ENCODE results near the gene FMNL2.

DNA sequence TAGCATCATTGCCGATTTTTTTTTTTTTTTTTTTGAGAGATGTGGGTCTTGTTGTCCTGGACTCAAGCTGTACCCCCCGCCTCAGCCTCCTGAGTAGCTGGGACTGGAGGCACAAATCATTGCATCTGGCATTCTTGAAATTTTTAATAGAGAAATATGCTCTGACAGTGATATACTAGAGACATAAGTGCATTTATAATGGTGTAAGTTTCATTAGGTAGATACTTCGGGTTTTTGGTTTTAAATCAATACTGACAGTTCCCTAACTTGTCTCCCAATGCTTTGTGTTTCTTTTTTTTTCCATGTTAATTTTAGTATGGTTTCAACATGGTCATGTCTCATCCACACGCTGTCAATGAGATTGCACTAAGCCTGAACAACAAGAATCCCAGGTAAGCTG, 243.6 kb downstream of the FMNL2 start:
- TF ChIP-seq, protein P1, sequence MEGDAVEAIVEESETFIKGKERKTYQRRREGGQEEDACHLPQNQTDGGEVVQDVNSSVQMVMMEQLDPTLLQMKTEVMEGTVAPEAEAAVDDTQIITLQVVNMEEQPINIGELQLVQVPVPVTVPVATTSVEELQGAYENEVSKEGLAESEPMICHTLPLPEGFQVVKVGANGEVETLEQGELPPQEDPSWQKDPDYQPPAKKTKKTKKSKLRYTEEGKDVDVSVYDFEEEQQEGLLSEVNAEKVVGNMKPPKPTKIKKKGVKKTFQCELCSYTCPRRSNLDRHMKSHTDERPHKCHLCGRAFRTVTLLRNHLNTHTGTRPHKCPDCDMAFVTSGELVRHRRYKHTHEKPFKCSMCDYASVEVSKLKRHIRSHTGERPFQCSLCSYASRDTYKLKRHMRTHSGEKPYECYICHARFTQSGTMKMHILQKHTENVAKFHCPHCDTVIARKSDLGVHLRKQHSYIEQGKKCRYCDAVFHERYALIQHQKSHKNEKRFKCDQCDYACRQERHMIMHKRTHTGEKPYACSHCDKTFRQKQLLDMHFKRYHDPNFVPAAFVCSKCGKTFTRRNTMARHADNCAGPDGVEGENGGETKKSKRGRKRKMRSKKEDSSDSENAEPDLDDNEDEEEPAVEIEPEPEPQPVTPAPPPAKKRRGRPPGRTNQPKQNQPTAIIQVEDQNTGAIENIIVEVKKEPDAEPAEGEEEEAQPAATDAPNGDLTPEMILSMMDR (IDR thresholded peaks at IDR 0.05 in 4 of 5, conservative IDR thresholded peaks at IDR 0.05 in 1 of 5): no peak
- TF ChIP-seq POLR2A (IDR thresholded peaks at IDR 0.05): no peak

Measured in gastrocnemius medialis (tissue), 4 donors.